HL-60 (cell line): ENCODE results near the gene TBCD.

Experiments
- CTCF ChIP-seq: IDR thresholded peaks from one replicate; pipeline ENCODE4 v1.5.1; 2011; ENCODE audit warnings: low read length, control low read depth, inconsistent platforms; ENCODE audit not compliant: insufficient read depth
- POLR2AphosphoS5 ChIP-seq: IDR thresholded peaks from 2 replicates; pipeline ENCODE4 v1.6.1; 2012; ENCODE audit warnings: low read depth

DNA sequence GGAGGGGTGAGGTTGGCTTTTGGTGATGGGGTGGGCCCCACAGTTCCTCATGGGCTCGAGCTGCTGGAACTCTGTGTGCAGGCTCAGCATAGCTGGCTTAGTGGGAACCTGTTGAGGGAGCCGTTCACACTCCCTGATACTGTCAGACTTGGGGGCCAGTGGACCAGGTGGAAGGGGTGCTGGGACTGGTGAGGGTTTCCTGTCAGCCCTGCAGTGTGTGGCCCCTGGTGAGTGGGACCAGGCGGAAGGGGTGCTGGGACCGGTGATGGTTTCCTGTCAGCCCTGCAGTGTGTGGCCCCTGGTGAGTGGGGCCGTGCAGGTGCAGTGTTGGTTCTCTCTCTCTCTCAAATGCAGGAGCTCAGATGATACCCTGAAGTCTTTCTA, 133.1 kb downstream of the TBCD start:
- TF ChIP-seq CTCF, result no peak
- no peak for TF ChIP-seq POLR2AphosphoS5
